ENCODE measurements around the gene PF4V1. TPM values are rescaled to one million over a fixed set of nuclear protein-coding genes. Genes with fewer than 3 reads are reported as not detected.

PF4V1 gene
- total and polyA plus RNA-seq, 4 donors, result 0.38 TPM; not detected in 3

DNA sequence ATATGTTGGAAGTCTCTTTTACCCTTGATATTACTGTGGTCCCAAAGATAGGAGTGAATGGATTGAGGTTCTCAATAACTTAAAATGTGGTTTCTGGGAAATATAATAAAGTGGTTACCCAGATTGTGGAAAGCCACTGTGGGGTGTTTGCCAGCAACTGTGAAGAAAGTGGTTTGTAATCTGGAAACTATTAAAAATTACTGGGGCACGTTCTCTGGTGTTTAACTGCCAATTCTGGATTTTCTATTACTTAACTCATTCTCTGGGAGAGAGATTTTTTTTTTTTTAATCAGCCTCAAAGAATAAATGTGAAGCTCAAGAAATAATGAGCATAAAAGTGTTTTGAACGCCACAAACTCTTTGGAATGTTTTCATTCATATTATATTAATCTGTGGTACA lies 21.5 kb upstream of the PF4V1 start:
- H3K36me3 ChIP-seq (ENCODE audit: control insufficient read depth in 4 of 4, insufficient read depth in 4 of 4, low read length in 4 of 4), result no peaks in the 10 kb centered on the region
- no peak overlapping the region for H3K4me3 ChIP-seq
- H3K27me3 ChIP-seq (ENCODE audit: control insufficient read depth in 3 of 3, insufficient read depth in 3 of 3, low read length in 2 of 3), result peaks cover 0 to 6% (median 0%) of the 10 kb centered on the region in 3 donors
- ATAC-seq (ENCODE audit: insufficient read depth, low FRiP score) (no peak), DNase-seq (no peak)
- no peak overlapping the region for H3K27ac ChIP-seq (ENCODE audit: low read depth in 1 of 2, low read length in 1 of 2)
- TF ChIP-seq, protein P1, sequence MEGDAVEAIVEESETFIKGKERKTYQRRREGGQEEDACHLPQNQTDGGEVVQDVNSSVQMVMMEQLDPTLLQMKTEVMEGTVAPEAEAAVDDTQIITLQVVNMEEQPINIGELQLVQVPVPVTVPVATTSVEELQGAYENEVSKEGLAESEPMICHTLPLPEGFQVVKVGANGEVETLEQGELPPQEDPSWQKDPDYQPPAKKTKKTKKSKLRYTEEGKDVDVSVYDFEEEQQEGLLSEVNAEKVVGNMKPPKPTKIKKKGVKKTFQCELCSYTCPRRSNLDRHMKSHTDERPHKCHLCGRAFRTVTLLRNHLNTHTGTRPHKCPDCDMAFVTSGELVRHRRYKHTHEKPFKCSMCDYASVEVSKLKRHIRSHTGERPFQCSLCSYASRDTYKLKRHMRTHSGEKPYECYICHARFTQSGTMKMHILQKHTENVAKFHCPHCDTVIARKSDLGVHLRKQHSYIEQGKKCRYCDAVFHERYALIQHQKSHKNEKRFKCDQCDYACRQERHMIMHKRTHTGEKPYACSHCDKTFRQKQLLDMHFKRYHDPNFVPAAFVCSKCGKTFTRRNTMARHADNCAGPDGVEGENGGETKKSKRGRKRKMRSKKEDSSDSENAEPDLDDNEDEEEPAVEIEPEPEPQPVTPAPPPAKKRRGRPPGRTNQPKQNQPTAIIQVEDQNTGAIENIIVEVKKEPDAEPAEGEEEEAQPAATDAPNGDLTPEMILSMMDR (IDR thresholded peaks at IDR 0.05; ENCODE audit: control extremely low read depth, extremely low read depth), result no peak
- H3K4me1 ChIP-seq (ENCODE audit: control insufficient read depth in 5 of 5, insufficient read depth in 5 of 5, low read length in 5 of 5), result no peaks in the 10 kb centered on the region
- WGBS, 2 donors, result 72 to 84% methylated on average over 2 of the region's 2 CpGs
- H3K9ac ChIP-seq (ENCODE audit: insufficient read depth in 1 of 2, low read length in 2 of 2), result no peak overlapping the region
- H3K9me3 ChIP-seq (ENCODE audit: control insufficient read depth in 4 of 4, insufficient read depth in 3 of 4, low read length in 3 of 4), result no peaks in the 10 kb centered on the region

DNA sequence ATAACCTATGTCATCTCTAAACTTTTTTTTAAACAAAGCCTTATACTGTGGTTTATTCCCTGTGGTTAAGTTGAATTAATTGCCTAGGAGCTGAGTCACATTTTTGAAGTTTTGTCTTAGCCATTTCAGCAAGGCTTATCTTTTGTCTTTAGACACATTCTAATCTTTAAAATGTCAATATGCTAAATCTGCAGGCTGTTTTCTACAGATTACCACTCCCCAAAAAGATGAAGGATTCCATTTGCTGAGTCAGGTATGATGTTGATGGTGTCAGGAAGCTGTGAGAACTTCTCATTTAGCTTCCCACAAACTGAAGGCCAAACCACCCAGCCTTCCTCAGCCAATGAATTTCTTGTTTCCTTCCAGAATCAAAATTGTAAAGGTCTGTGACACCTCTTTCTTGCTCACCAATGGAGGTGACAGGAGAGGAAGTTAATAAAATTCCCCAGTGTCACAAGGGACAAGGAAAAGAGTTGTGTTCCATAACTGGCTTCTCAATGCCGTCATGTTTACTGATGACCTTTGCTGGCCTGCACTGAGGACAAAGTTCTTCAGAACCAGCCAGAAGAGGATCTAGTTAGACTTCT lies 20.4 kb upstream of the PF4V1 start:
- WGBS, 2 donors, result 86 to 88% methylated on average over 1 of the region's 1 CpG
- no peak overlapping the region for H3K27ac ChIP-seq (ENCODE audit: low read depth in 1 of 2, low read length in 1 of 2)
- ATAC-seq (ENCODE audit: insufficient read depth, low FRiP score), result no peak
- peaks cover 0 to 2% (median 0%) of the 10 kb centered on the region in 5 donors for H3K4me1 ChIP-seq (ENCODE audit: control insufficient read depth in 5 of 5, insufficient read depth in 5 of 5, low read length in 5 of 5)
- H3K9ac ChIP-seq (ENCODE audit: insufficient read depth in 1 of 2, low read length in 2 of 2), result no peak overlapping the region
- TF ChIP-seq, protein P1 (IDR thresholded peaks at IDR 0.05; ENCODE audit: control extremely low read depth, extremely low read depth), result no peak
- DNase-seq, result no peak
- H3K36me3 ChIP-seq (ENCODE audit: control insufficient read depth in 4 of 4, insufficient read depth in 4 of 4, low read length in 4 of 4), result no peaks in the 10 kb centered on the region
- H3K9me3 ChIP-seq (ENCODE audit: control insufficient read depth in 4 of 4, insufficient read depth in 3 of 4, low read length in 3 of 4), result no peaks in the 10 kb centered on the region
- no peak overlapping the region for H3K4me3 ChIP-seq
- H3K27me3 ChIP-seq (ENCODE audit: control insufficient read depth in 3 of 3, insufficient read depth in 3 of 3, low read length in 2 of 3), result peaks cover 0 to 15% (median 0%) of the 10 kb centered on the region in 3 donors

DNA sequence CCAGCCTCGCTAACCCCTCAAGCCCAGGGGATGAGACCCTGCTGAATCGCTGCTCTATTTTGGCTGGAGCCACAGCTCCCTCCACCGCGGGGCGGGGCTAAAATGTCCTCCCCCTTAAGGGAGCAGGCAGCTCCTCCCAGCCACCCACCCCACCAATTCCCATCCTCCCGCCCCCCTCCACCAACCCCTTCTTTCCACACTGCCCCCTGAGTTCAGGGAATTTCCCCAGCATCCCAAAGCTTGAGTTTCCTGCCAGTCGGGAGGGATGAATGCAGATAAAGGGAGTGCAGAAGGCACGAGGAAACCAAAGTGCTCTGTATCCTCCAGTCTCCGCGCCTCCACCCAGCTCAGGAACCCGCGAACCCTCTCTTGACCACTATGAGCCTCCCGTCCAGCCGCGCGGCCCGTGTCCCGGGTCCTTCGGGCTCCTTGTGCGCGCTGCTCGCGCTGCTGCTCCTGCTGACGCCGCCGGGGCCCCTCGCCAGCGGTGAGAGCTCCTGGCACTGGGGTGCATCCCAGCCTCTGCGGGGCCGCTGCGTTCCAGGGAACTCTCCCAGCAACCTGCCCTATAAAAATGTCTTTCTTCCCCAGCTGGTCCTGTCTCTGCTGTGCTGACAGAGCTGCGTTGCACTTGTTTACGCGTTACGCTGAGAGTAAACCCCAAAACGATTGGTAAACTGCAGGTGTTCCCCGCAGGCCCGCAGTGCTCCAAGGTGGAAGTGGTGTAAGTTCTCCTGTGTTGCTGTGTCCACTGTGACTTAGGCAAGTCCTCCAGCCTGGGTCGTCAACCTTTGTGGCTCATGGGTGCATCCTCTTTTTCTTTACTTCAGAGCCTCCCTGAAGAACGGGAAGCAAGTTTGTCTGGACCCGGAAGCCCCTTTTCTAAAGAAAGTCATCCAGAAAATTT lies 16.5 kb upstream of the PF4V1 start, which contains the start of gene CXCL6:
CXCL6 (plus strand) TSS at position 306 of the 907 bp plus-strand sequence; CDS start at position 379, 73 bp downstream.
- H3K27ac ChIP-seq (ENCODE audit: low read depth in 1 of 2, low read length in 1 of 2), result no peak within 1 kb of the TSS
- H3K27me3 ChIP-seq (ENCODE audit: control insufficient read depth in 3 of 3, insufficient read depth in 3 of 3, low read length in 2 of 3), result peaks cover 0 to 17% (median 0%) of the 10 kb centered on the region in 3 donors
- WGBS, 2 donors, result 3 to 9% methylated on average over 39 to 41 of the region's 41 CpGs
- H3K36me3 ChIP-seq (ENCODE audit: control insufficient read depth in 4 of 4, insufficient read depth in 4 of 4, low read length in 4 of 4), result no peaks in the 10 kb centered on the region
- no peak within 1 kb of the TSS for H3K4me3 ChIP-seq
- TF ChIP-seq, protein P1 (IDR thresholded peaks at IDR 0.05; ENCODE audit: control extremely low read depth, extremely low read depth), result no peak
- H3K9me3 ChIP-seq (ENCODE audit: control insufficient read depth in 4 of 4, insufficient read depth in 3 of 4, low read length in 3 of 4), result no peaks in the 10 kb centered on the region
- DNase-seq (no peak), ATAC-seq (ENCODE audit: insufficient read depth, low FRiP score) (no peak)
- no peak within 1 kb of the TSS for H3K9ac ChIP-seq (ENCODE audit: insufficient read depth in 1 of 2, low read length in 2 of 2)
- peaks cover 0 to 2% (median 0%) of the 10 kb centered on the region in 5 donors for H3K4me1 ChIP-seq (ENCODE audit: control insufficient read depth in 5 of 5, insufficient read depth in 5 of 5, low read length in 5 of 5)

All from lung (tissue), 12 donors.